SU-DHL-6 (cell line): ENCODE measurements around the gene RHOT1.

Experiments
- H2AFZ ChIP-seq: fragments of 200-600 bp; sonication (generic); 2 replicates; pipeline ENCODE4 v1.6.1; 2014; ENCODE audit warnings: low read depth, mild to moderate bottlenecking, moderate library complexity, mixed read lengths, antibody characterized with exemption, low read length; ENCODE audit not compliant: severe bottlenecking
- H3F3A ChIP-seq: fragments of 200-600 bp; shearing (Covaris generic); 2 replicates; pipeline ENCODE4 v1.6.0; 2016; ENCODE audit warnings: antibody characterized with exemption, mild to moderate bottlenecking; ENCODE audit not compliant: insufficient read depth
- H3K27ac ChIP-seq: fragments of 200-600 bp; sonication (generic); 2 replicates; pipeline ENCODE4 v1.5.1; 2016; ENCODE audit warnings: low read depth, mild to moderate bottlenecking, low read length, moderate library complexity, mixed read lengths
- H3K27me3 ChIP-seq: fragments of 200-600 bp; sonication (generic), shearing (Covaris generic); 2 replicates; pipeline ENCODE4 v1.6.0; 2014; ENCODE audit warnings: mild to moderate bottlenecking, low read length
- H3K36me3 ChIP-seq: fragments of 200-600 bp; sonication (generic); 2 replicates; pipeline ENCODE4 v1.6.1; 2014; ENCODE audit warnings: mild to moderate bottlenecking, low read length, mixed read lengths
- H3K4me2 ChIP-seq: fragments of 300-600, 200-600 bp; shearing (Covaris generic), sonication (generic); 2 replicates; pipeline ENCODE4 v1.6.0; 2014; ENCODE audit warnings: low read length, low read depth, mild to moderate bottlenecking; ENCODE audit not compliant: poor library complexity, severe bottlenecking
- H3K4me3 ChIP-seq: fragments of 200-600 bp; sonication (generic); 2 replicates; pipeline ENCODE4 v1.5.1; 2014; ENCODE audit warnings: antibody characterized with exemption, low read length, mild to moderate bottlenecking, mixed read lengths; ENCODE audit not compliant: insufficient read depth, poor library complexity, severe bottlenecking
- H3K79me2 ChIP-seq: fragments of 200-600 bp; sonication (generic); 2 replicates; pipeline ENCODE4 v1.6.1; 2014; ENCODE audit warnings: mild to moderate bottlenecking, low read length, moderate library complexity; ENCODE audit not compliant: insufficient read depth
- H3K9ac ChIP-seq: fragments of 200-600 bp; sonication (generic); 2 replicates; pipeline ENCODE4 v1.7.0; 2014; ENCODE audit warnings: mild to moderate bottlenecking, low read length
- H3K9me2 ChIP-seq: fragments of 200-600 bp; sonication (generic); replicated peaks from 2 replicates; pipeline ENCODE4 v1.6.1; 2014; ENCODE audit warnings: low read length; ENCODE audit not compliant: insufficient read depth
- H3K9me3 ChIP-seq: fragments of 200-600 bp; sonication (generic); 2 replicates; pipeline ENCODE4 v1.6.1; 2014; ENCODE audit warnings: low read length, mixed read lengths; ENCODE audit not compliant: insufficient read depth
- H4K20me1 ChIP-seq: fragments of 200-600 bp; sonication (generic); 2 replicates; pipeline ENCODE4 v1.6.1; 2014; ENCODE audit warnings: low read depth, mild to moderate bottlenecking, antibody characterized with exemption, low read length, moderate library complexity, mixed read lengths
- CTCF ChIP-seq: fragments of 200-600 bp; sonication (generic); IDR thresholded peaks from one replicate; pipeline ENCODE4 v1.5.1; 2017; ENCODE audit warnings: antibody characterized with exemption, mild to moderate bottlenecking, low read length, moderate library complexity; ENCODE audit not compliant: insufficient read depth, poor library complexity, severe bottlenecking
- EZH2phosphoT487 ChIP-seq: fragments of 200-600 bp; sonication (generic), shearing (Covaris generic); conservative IDR thresholded peaks from 2 replicates; pipeline ENCODE4 v1.6.1; 2018; ENCODE audit warnings: mild to moderate bottlenecking, antibody characterized with exemption, low read length, moderate library complexity, mixed read lengths

The RHOT1 gene

GRCh38 chr17:32102172-32102571 lies 40.1 kb upstream of the RHOT1 start:
- Histone ChIP-seq H3K9me2 (no peaks in the 10 kb centered on the region), H2AFZ (no peak overlapping the region), H4K20me1 (no peaks in the 10 kb centered on the region), H3K27ac (no peak overlapping the region), H3K27me3 (no peaks in the 10 kb centered on the region), H3K4me3 (no peak overlapping the region), H3K36me3 (no peaks in the 10 kb centered on the region), H3K9me3 (no peaks in the 10 kb centered on the region), H3F3A (no peaks in the 10 kb centered on the region), H3K79me2 (no peaks in the 10 kb centered on the region), H3K9ac (no peak overlapping the region), H3K4me2 (no peak overlapping the region)
- no peak for TF ChIP-seq CTCF
- no peak for TF ChIP-seq EZH2phosphoT487

GRCh38 chr17:32102646-32103186 lies 39.6 kb upstream of the RHOT1 start:
- Histone ChIP-seq H3K27me3 (no peaks in the 10 kb centered on the region), H3K9me3 (no peaks in the 10 kb centered on the region), H3K9ac (no peak overlapping the region), H4K20me1 (no peaks in the 10 kb centered on the region), H3K4me2 (no peak overlapping the region), H3K79me2 (no peaks in the 10 kb centered on the region), H3K36me3 (no peaks in the 10 kb centered on the region), H3K27ac (no peak overlapping the region), H3F3A (no peaks in the 10 kb centered on the region), H3K9me2 (no peaks in the 10 kb centered on the region), H3K4me3 (no peak overlapping the region), H2AFZ (no peak overlapping the region)
- TF ChIP-seq EZH2phosphoT487 (no peak), CTCF (no peak)

- no peak overlapping the region for H2AFZ ChIP-seq
- TF ChIP-seq EZH2phosphoT487: no peak
- TF ChIP-seq CTCF: no peak
Observed at GRCh38 chr17:32103476-32104113, 38.7 kb upstream of the RHOT1 start.

More at GRCh38 chr17:32103476-32104113, 38.7 kb upstream of the RHOT1 start:
- Histone ChIP-seq H4K20me1 (no peaks in the 10 kb centered on the region), H3K4me2 (no peak overlapping the region), H3K9me2 (no peaks in the 10 kb centered on the region), H3K27me3 (no peaks in the 10 kb centered on the region), H3K9ac (no peak overlapping the region), H3K79me2 (no peaks in the 10 kb centered on the region), H3F3A (no peaks in the 10 kb centered on the region), H3K4me3 (no peak overlapping the region), H3K27ac (no peak overlapping the region), H3K36me3 (no peaks in the 10 kb centered on the region), H3K9me3 (no peaks in the 10 kb centered on the region)
